ENCODE data around the gene ZFPM1.
A peak's percentile ranks its signal among the peaks of the same experiment; 100 is the strongest.

ZFPM1 gene

GRCh38 chr16:88452482-88453216 lies 431 bp upstream of the ZFPM1 start:
- peak; percentile 88 for DNase-seq

- no peak for DNase-seq
Measured at GRCh38 chr16:88453611-88454522, 787 bp downstream of the ZFPM1 start.

GRCh38 chr16:88454523-88454947 lies 1.5 kb downstream of the ZFPM1 start:
- DNase-seq, result no peak

- DNase-seq, result peak; percentile 7
Measured at GRCh38 chr16:88455610-88456355, 2.7 kb downstream of the ZFPM1 start.

- no peak for DNase-seq
Measured at GRCh38 chr16:88456356-88457292, 3.5 kb downstream of the ZFPM1 start.

- no peak for DNase-seq
Measured at GRCh38 chr16:88458039-88458772, 5.1 kb downstream of the ZFPM1 start.

- no peak for DNase-seq
Measured at GRCh38 chr16:88458773-88459235, 5.7 kb downstream of the ZFPM1 start.

- DNase-seq, result no peak
Measured at GRCh38 chr16:88459366-88460073, 6.4 kb downstream of the ZFPM1 start.

GRCh38 chr16:88460496-88461330 lies 7.6 kb downstream of the ZFPM1 start:
- no peak for DNase-seq

GRCh38 chr16:88461331-88462269 lies 8.5 kb downstream of the ZFPM1 start:
- no peak for DNase-seq

GRCh38 chr16:88462396-88462795 lies 9.3 kb downstream of the ZFPM1 start:
- no peak for DNase-seq

- no peak for DNase-seq
Measured at GRCh38 chr16:88463411-88463810, 10.3 kb downstream of the ZFPM1 start.

GRCh38 chr16:88464447-88465318 lies 11.6 kb downstream of the ZFPM1 start:
- DNase-seq, result no peak

GRCh38 chr16:88465387-88465983 lies 12.4 kb downstream of the ZFPM1 start:
- DNase-seq, result no peak

- DNase-seq, result no peak
Measured at GRCh38 chr16:88466175-88466862, 13.2 kb downstream of the ZFPM1 start.

- DNase-seq, result no peak
Measured at GRCh38 chr16:88466949-88467348, 13.9 kb downstream of the ZFPM1 start.

Data from kidney glomerular epithelial cell (primary cell).